Stomach smooth muscle (tissue), 2 donors: ENCODE results near the gene ATG7.
A peak's percentile ranks its signal among the peaks of the same experiment; 100 is the strongest.

Experiments used
- H3K27ac ChIP-seq: one replicate; pipeline ENCODE4 v1.7.0; 2013; ENCODE audit warnings: mild to moderate bottlenecking, low read length, inconsistent platforms
- H3K27me3 ChIP-seq, 2 donors: one replicate each; pipeline ENCODE4 v1.7.0; 2013; ENCODE audit warnings: low read length in 2 of 2; ENCODE audit not compliant: insufficient read depth in 2 of 2, control insufficient read depth in 1 of 2
- H3K36me3 ChIP-seq, 2 donors: one replicate each; pipeline ENCODE4 v1.7.0; 2013; ENCODE audit warnings: low read length in 2 of 2; ENCODE audit not compliant: control insufficient read depth in 2 of 2, insufficient read depth in 2 of 2
- H3K4me1 ChIP-seq: one replicate; pipeline ENCODE4 v1.7.0; 2013; ENCODE audit warnings: low read length; ENCODE audit not compliant: control insufficient read depth, insufficient read depth
- H3K4me3 ChIP-seq, 2 donors: one replicate each; pipeline ENCODE4 v1.7.0; 2013; ENCODE audit warnings: low read length in 2 of 2
- H3K9ac ChIP-seq, 2 donors: one replicate each; pipeline ENCODE4 v1.7.0; 2013; ENCODE audit warnings: low read length in 2 of 2, mild to moderate bottlenecking in 1 of 2
- H3K9me3 ChIP-seq, 2 donors: one replicate each; pipeline ENCODE4 v1.7.0; 2013; ENCODE audit warnings: low read length in 2 of 2; ENCODE audit not compliant: control insufficient read depth in 2 of 2
- donor health status: healthy.
- donor health status: Pancreatic carcinoma.

ATG7 gene

DNA sequence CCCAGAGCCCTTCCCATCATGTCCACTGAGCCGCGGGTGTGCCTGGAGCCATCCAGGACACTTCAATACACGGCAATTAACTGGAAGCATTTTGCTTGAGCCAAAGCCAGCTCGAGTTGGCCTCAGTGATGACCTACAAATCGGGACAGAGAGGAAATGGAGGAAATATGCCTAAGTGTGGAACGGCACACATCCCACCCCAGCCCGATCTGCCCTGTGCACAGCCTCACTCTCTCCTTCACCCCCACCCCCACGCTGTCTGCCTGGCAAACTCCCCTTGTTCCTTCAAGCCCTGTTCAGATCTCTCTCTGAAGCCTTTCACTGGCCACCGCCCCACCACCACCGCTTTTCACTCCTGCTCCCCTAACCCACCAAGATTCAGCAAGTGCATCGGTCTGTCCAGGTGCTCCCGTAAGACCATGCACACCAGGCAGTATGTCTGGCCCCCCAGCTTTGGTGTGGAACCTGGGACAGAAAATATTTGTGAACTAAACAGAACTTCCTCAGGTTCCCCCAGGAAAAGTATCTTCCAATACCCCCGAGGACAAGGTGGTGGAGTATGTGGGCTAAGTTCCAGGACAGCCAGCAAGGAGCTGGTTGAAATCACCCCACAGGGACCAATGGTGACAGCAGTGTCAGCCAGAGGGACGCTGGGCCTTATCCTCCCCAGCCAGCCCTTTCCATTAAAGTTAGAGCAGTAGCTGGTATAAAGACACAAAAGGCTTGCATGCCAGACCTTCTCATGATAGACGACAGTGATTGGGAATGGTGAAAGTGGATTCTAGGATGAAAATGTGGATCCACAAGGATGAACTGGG lies 287.8 kb downstream of the ATG7 start:
- Histone ChIP-seq H3K27ac (no peak overlapping the region), H3K4me3 (no peak overlapping the region), H3K27me3 (no peaks in the 10 kb centered on the region), H3K9me3 (no peaks in the 10 kb centered on the region), H3K4me1 (peaks cover 48% of the 10 kb centered on the region), H3K36me3 (peaks cover 19 to 37% of the 10 kb centered on the region in 2 donors), H3K9ac (no peak overlapping the region)

DNA sequence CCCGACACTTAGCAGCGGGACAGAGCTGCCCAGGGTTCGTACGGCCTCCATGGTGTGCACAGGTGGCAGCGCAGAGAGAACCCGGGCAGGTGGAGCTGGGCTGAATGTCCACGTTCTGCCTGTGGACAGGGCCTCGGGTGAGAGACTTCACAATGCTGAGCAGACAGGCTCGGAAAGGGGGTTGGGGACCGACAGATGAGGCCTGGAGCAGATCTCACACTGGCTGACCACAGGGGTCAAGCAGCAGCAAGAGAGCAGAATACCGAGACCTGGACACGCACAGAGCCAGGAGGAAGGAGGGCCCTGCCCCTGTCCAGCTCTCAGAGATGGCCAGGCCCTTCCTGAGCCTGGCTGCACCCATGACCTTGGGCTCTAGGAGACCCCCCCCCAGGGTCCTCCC lies 288.5 kb downstream of the ATG7 start:
- H3K27me3 ChIP-seq: no peaks in the 10 kb centered on the region
- no peak overlapping the region for H3K9ac ChIP-seq
- H3K36me3 ChIP-seq: peaks cover 19 to 39% of the 10 kb centered on the region in 2 donors
- peaks cover 44% of the 10 kb centered on the region for H3K4me1 ChIP-seq
- H3K4me3 ChIP-seq: no peak overlapping the region
- H3K27ac ChIP-seq: peak overlapping the region; percentile 18
- H3K9me3 ChIP-seq: no peaks in the 10 kb centered on the region

DNA sequence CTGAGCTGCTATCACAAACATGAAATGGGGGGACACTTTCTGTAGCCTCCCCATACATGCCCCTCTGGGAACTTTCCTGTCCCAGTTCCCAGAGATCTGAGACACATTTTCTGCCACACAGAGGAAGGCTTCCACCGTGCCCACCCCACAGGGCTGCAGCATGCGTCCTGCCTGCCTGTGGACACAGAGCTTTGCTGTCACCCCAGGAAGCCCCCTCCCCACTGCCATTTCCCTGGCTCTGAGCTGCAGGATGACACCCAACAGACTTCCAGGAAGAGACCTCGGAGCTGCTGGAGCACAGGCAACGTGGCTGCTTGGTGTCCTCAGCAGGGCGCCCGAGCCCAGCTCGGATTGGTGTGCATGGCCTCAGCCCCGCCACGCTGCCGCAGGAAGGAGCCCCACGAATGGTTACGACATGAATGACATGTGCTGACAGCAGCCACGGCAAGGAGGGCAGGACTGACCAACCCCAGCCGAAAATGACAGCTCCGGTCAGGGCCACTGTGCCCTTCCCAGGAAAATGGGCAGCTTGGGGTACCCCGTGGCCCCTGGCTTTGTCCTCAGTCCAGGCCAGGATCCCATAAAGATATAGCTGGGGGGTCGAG lies 290.2 kb downstream of the ATG7 start:
- Histone ChIP-seq H3K9ac (no peak overlapping the region), H3K27me3 (no peaks in the 10 kb centered on the region), H3K4me1 (peaks cover 36% of the 10 kb centered on the region), H3K36me3 (peaks cover 19 to 41% of the 10 kb centered on the region in 2 donors), H3K4me3 (no peak overlapping the region), H3K27ac (no peak overlapping the region), H3K9me3 (no peaks in the 10 kb centered on the region)

DNA sequence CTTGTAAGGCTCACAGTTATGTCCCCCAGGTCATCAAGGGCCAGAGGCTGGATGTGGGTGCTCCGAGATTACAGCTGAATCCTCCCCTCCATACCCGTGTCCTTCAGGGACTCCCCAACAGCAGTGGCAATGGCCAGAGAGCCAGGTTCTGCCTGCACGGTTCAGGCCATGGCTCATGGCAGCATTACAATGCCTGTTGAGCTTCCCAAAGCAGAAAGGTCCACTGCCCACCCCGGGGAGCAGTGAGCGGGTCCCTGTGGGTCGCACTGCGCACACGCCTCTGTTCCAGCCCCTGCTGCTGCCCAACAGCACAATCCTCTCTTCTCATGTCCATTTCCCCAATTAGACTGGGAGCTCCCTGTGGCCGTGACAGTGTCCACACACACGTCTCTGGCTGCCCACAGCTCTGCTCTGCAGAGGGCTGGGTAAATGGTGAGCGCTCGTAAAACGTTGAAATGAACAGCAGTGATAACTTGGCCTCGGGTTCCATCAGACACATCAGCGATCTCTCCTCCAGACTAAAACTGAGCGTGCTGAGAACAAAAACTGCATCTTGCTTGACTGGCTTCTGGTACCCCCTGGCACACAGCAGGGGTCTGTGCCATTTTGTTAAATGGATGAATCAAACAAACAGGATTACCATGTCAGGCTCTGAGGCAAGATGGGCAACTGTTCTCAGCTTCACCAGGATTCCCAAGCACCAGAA lies 291.1 kb downstream of the ATG7 start:
- Histone ChIP-seq H3K9me3 (no peaks in the 10 kb centered on the region), H3K27me3 (no peaks in the 10 kb centered on the region), H3K27ac (no peak overlapping the region), H3K9ac (no peak overlapping the region), H3K4me1 (peaks cover 41% of the 10 kb centered on the region), H3K36me3 (peaks cover 16 to 44% of the 10 kb centered on the region in 2 donors), H3K4me3 (no peak overlapping the region)

DNA sequence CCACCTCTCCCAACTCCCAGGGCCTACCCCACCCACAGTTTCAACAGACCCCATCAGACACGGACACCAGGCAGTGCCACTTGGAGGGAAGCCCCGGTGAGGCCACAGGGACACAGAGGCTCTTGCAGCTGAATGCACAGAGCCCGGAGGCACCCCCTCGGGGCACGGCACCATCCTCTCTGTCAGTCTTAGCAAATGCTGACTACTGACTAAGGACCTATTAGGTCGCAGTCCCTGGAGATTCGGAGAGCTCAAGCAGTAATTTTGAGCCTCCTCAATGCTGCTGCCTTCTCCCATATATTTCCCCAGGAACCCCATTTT lies 291.6 kb downstream of the ATG7 start:
- peaks cover 43% of the 10 kb centered on the region for H3K4me1 ChIP-seq
- no peak overlapping the region for H3K27ac ChIP-seq
- H3K9me3 ChIP-seq: no peaks in the 10 kb centered on the region
- peaks cover 16 to 40% of the 10 kb centered on the region in 2 donors for H3K36me3 ChIP-seq
- H3K4me3 ChIP-seq: no peak overlapping the region
- H3K27me3 ChIP-seq: no peaks in the 10 kb centered on the region
- no peak overlapping the region for H3K9ac ChIP-seq

GRCh38 chr3:11564577-11565001 lies 292.4 kb downstream of the ATG7 start:
- Histone ChIP-seq H3K9ac (no peak overlapping the region), H3K36me3 (peaks cover 10 to 37% of the 10 kb centered on the region in 2 donors), H3K9me3 (no peaks in the 10 kb centered on the region), H3K4me3 (no peak overlapping the region), H3K4me1 (peaks cover 48% of the 10 kb centered on the region), H3K27me3 (no peaks in the 10 kb centered on the region), H3K27ac (no peak overlapping the region)

- H3K27ac ChIP-seq: no peak overlapping the region
- peaks cover 46% of the 10 kb centered on the region for H3K4me1 ChIP-seq
- H3K27me3 ChIP-seq: no peaks in the 10 kb centered on the region
- H3K36me3 ChIP-seq: peaks cover 10 to 37% of the 10 kb centered on the region in 2 donors
- H3K9ac ChIP-seq: no peak overlapping the region
- H3K4me3 ChIP-seq: no peak overlapping the region
- H3K9me3 ChIP-seq: no peaks in the 10 kb centered on the region
These were observed 292.9 kb downstream of the ATG7 start for GRCh38 chr3:11565072-11565471.

DNA sequence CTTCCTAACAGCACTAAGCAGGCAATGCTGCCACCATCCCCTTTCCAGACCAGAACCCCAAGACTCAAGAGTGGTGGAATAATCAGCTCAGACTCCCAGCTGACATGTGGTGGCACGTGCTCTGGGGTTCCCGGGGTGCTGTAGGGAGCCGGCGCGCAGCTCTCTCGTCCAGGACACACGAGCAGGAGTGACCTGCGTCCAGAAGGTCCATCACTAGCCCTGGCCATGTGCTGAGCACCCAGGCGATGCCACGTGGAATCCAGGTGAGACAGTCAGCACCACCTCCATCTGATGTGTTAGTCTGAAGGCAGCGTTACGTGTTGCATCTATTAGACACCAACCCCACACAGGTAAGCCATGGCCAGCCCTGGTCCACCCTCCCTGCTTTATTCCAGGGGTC lies 293.3 kb downstream of the ATG7 start:
- Histone ChIP-seq H3K27ac (no peak overlapping the region), H3K27me3 (no peaks in the 10 kb centered on the region), H3K9me3 (no peaks in the 10 kb centered on the region), H3K4me1 (peaks cover 46% of the 10 kb centered on the region), H3K4me3 (no peak overlapping the region), H3K36me3 (peaks cover 10 to 37% of the 10 kb centered on the region in 2 donors), H3K9ac (no peak overlapping the region)

GRCh38 chr3:11565932-11566331 lies 293.7 kb downstream of the ATG7 start:
- Histone ChIP-seq H3K27ac (no peak overlapping the region), H3K36me3 (peaks cover 10 to 37% of the 10 kb centered on the region in 2 donors), H3K27me3 (no peaks in the 10 kb centered on the region), H3K4me1 (peaks cover 45% of the 10 kb centered on the region), H3K9ac (no peak overlapping the region), H3K4me3 (no peak overlapping the region), H3K9me3 (no peaks in the 10 kb centered on the region)

GRCh38 chr3:11566478-11566877 lies 294.3 kb downstream of the ATG7 start:
- Histone ChIP-seq H3K9ac (no peak overlapping the region), H3K27me3 (no peaks in the 10 kb centered on the region), H3K9me3 (no peaks in the 10 kb centered on the region), H3K4me3 (no peak overlapping the region), H3K27ac (no peak overlapping the region), H3K36me3 (peaks cover 10 to 35% of the 10 kb centered on the region in 2 donors), H3K4me1 (peaks cover 41% of the 10 kb centered on the region)
